K562 (cell line): Measurements from ENCODE around the gene IBTK. TPM values are rescaled to one million over a fixed set of nuclear protein-coding genes. Genes with fewer than 3 reads are reported as not detected.

ENCODE experiments used
- COPS2 ChIP-seq: fragments of 450-650 bp; conservative IDR thresholded peaks from 2 replicates; pipeline ENCODE4 v1.6.1; 2016; ENCODE audit warnings: mild to moderate bottlenecking, moderate library complexity
- FOXJ3 ChIP-seq: sonication (generic); formaldehyde crosslinking; IDR thresholded peaks from 2 replicates; pipeline ENCODE4 v1.4.0; 2020; ENCODE audit warnings: mild to moderate bottlenecking, missing genetic modification reagents
- FOXM1 ChIP-seq, 2 experiments: fragments of 450-650 bp in 1 of 2; sonication (generic) in 1 of 2; formaldehyde crosslinking in 1 of 2; IDR thresholded peaks; 2 replicates each; pipeline versions ENCODE4 v1.6.1 to v1.9.0; 2017 to 2022; ENCODE audit warnings: low read depth in 2 of 2, mild to moderate bottlenecking in 2 of 2, missing genetic modification reagents in 1 of 2, moderate library complexity in 1 of 2
- GTF2F1 ChIP-seq: IDR thresholded peaks from 2 replicates; pipeline ENCODE4 v1.6.1; 2011; ENCODE audit warnings: low read depth, low read length, improper control_type of control experiment
- LARP7 ChIP-seq: fragments of 450-650 bp; IDR thresholded peaks from 2 replicates; pipeline ENCODE4 v1.6.1; 2016
- NCOA2 ChIP-seq, 2 experiments: fragments of 450-650 bp; IDR thresholded peaks; 2 replicates each; pipeline ENCODE4 v1.6.1; 2018; ENCODE audit warnings: mild to moderate bottlenecking in 2 of 2, moderate library complexity in 1 of 2; ENCODE audit not compliant: partially characterized antibody in 2 of 2
- PHB ChIP-seq: fragments of 250-450 bp; sonication (Bioruptor Pico); IDR thresholded peaks from 2 replicates; pipeline ENCODE4 v1.5.0; 2021
- POLR2G ChIP-seq: fragments of 200-400 bp; formaldehyde crosslinking; IDR thresholded peaks from 2 replicates; pipeline ENCODE4 v1.6.1; 2017; ENCODE audit warnings: low read depth, mild to moderate bottlenecking, antibody characterized with exemption, low read length, moderate library complexity
- PYGO2 ChIP-seq: fragments of 450-650 bp; IDR thresholded peaks from 2 replicates; pipeline ENCODE4 v1.6.1; 2016; ENCODE audit warnings: mild to moderate bottlenecking, missing genetic modification characterization, moderate library complexity, missing compliant biosample characterization
- RBM22 ChIP-seq: fragments of 200-400 bp; formaldehyde crosslinking; IDR thresholded peaks from 2 replicates; pipeline ENCODE4 v1.6.1; 2018; ENCODE audit warnings: low read length, low read depth; ENCODE audit not compliant: poor library complexity, severe bottlenecking
- SRSF7 ChIP-seq: fragments of 200-400 bp; formaldehyde crosslinking; optimal IDR thresholded peaks from 2 replicates; pipeline ENCODE3; 2017; ENCODE audit warnings: mild to moderate bottlenecking, low read depth, low read length
- XRCC3 ChIP-seq: fragments of 450-650 bp; IDR thresholded peaks from 2 replicates; pipeline ENCODE4 v1.6.1; 2017; ENCODE audit warnings: mild to moderate bottlenecking, moderate library complexity
- YBX1 ChIP-seq: fragments of 450-650 bp; IDR thresholded peaks from 2 replicates; pipeline ENCODE4 v1.7.1; 2016; ENCODE audit warnings: mild to moderate bottlenecking
- ZFP36 ChIP-seq: fragments of 150-350 bp; IDR thresholded peaks from 2 replicates; pipeline ENCODE4 v1.6.1; 2018; ENCODE audit warnings: low read length, low read depth; ENCODE audit not compliant: partially characterized antibody
- ZNF445 ChIP-seq: fragments of 250-450 bp; sonication (Bioruptor Pico); IDR thresholded peaks from 2 replicates; pipeline ENCODE4 v1.4.0; 2020; ENCODE audit warnings: low read depth, mild to moderate bottlenecking, moderate library complexity
- ZNF561 ChIP-seq: fragments of 450-650 bp; formaldehyde crosslinking; conservative IDR thresholded peaks from 2 replicates; pipeline ENCODE4 v1.4.0; 2020; ENCODE audit warnings: mild to moderate bottlenecking, moderate library complexity
- polyA plus RNA-seq, 8 experiments: library from polyadenylated mRNA; depleted of rRNA in 4 of 8; stranded (reverse) in 5 of 8; unstranded in 3 of 8; fragments of >200 nt; fragmentation: Nextera tagmentation in 2 of 8; fragmentation: Illumina TruSeq in 1 of 8; extraction: Ambion mirVana in 2 of 8; extraction: Trizol in 1 of 8; gene quantifications; 2 replicates each; pipeline versions ENCODE4 v1.2.1 to v1.2.3, GENCODE V29; 2011 to 2014; ENCODE audit warnings: inconsistent platforms in 1 of 8, missing spikeins in 1 of 8
- total RNA-seq, 7 experiments: library from RNA; depleted of rRNA in 6 of 7; stranded (reverse); fragments of >200 nt in 6 of 7; fragmentation: Illumina TruSeq in 2 of 7; extraction: Trizol in 2 of 7; gene quantifications; 2 replicates each; pipeline versions ENCODE4 v1.2.1 to v1.2.3, GENCODE V29; 2011 to 2021; ENCODE audit warnings: low replicate concordance in 1 of 7
- TF ChIP-seq, protein P1 (sequence below): fragments of 450-650 bp; IDR thresholded peaks from 2 replicates; pipeline ENCODE4 v1.6.1; 2017; ENCODE audit warnings: antibody characterized with exemption, mild to moderate bottlenecking
- TF ChIP-seq, protein P2 (sequence below): fragments of 250-450 bp; sonication (Bioruptor Pico); IDR thresholded peaks from 2 replicates; pipeline ENCODE4 v1.6.1; 2021; ENCODE audit warnings: mild to moderate bottlenecking
- TF ChIP-seq, protein P3 (sequence below), 2 experiments: IDR thresholded peaks in 1 of 2; conservative IDR thresholded peaks in 1 of 2; 2 replicates each; pipeline ENCODE4 v1.6.1; 2016; ENCODE audit warnings: low read depth in 2 of 2, mild to moderate bottlenecking in 1 of 2, missing compliant biosample characterization in 1 of 2, missing genetic modification characterization in 1 of 2, moderate library complexity in 1 of 2
- TF ChIP-seq, protein P4 (sequence below): fragments of 250-450 bp; sonication (Bioruptor Pico); IDR thresholded peaks from 2 replicates; pipeline ENCODE4 v1.5.0; 2020; ENCODE audit warnings: mild to moderate bottlenecking, borderline replicate concordance

Gene IBTK
- total and polyA plus RNA-seq, 9 of the 15 experiments (the other 6 are each of a cell fraction or from before 2014, with no cell fraction given), result 13.2 to 36.4 (median 21.8) TPM

DNA sequence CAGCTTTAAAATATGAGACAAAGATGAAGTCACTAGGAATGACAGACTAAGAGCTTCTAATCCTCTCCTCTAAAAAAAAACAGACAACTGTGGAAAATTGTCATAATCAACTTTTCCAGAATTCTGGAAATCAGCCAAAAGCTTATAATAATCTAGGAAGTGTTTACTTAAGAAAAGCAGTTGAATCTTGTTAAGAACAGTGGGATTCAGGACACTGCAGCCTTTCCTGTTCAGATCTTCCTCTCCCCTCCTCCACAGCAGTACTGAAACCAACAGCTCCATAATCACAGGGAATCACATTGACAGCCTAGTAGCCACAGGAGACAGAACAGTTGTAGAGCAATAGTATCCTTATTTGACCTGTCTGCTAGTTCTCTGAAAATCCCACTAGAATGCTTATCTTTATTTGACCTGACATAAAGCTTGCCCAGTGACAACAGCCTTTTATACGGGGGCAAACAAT lies 41.6 kb downstream of the IBTK start (continued):
- TF ChIP-seq, protein P1, sequence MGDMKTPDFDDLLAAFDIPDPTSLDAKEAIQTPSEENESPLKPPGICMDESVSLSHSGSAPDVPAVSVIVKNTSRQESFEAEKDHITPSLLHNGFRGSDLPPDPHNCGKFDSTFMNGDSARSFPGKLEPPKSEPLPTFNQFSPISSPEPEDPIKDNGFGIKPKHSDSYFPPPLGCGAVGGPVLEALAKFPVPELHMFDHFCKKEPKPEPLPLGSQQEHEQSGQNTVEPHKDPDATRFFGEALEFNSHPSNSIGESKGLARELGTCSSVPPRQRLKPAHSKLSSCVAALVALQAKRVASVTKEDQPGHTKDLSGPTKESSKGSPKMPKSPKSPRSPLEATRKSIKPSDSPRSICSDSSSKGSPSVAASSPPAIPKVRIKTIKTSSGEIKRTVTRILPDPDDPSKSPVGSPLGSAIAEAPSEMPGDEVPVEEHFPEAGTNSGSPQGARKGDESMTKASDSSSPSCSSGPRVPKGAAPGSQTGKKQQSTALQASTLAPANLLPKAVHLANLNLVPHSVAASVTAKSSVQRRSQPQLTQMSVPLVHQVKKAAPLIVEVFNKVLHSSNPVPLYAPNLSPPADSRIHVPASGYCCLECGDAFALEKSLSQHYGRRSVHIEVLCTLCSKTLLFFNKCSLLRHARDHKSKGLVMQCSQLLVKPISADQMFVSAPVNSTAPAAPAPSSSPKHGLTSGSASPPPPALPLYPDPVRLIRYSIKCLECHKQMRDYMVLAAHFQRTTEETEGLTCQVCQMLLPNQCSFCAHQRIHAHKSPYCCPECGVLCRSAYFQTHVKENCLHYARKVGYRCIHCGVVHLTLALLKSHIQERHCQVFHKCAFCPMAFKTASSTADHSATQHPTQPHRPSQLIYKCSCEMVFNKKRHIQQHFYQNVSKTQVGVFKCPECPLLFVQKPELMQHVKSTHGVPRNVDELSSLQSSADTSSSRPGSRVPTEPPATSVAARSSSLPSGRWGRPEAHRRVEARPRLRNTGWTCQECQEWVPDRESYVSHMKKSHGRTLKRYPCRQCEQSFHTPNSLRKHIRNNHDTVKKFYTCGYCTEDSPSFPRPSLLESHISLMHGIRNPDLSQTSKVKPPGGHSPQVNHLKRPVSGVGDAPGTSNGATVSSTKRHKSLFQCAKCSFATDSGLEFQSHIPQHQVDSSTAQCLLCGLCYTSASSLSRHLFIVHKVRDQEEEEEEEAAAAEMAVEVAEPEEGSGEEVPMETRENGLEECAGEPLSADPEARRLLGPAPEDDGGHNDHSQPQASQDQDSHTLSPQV, result peak; percentile 22; the same call in 1 of the 2 replicates
- TF ChIP-seq ZFP36 (no peak), COPS2 (no peak), ZNF445 (CRISPR knock-in tag) (no peak), LARP7 (no peak), SRSF7 (no peak), FOXJ3 (CRISPR knock-in tag) (no peak), GTF2F1 (no peak), POLR2G (no peak), ZNF561 (CRISPR knock-in tag) (no peak), NCOA2 (IDR thresholded peaks at IDR 0.05; ENCODE audit: partially characterized antibody in 2 of 2) (peak; percentile 75 to 79), YBX1 (no peak), FOXM1 (IDR thresholded peaks at IDR 0.05; ENCODE audit: low read depth) (peak; percentile 70), FOXM1 (CRISPR knock-in tag; IDR thresholded peaks at IDR 0.05; ENCODE audit: low read depth) (no peak), RBM22 (no peak), XRCC3 (no peak), PHB (no peak), PYGO2 (no peak)
- TF ChIP-seq, protein P2, sequence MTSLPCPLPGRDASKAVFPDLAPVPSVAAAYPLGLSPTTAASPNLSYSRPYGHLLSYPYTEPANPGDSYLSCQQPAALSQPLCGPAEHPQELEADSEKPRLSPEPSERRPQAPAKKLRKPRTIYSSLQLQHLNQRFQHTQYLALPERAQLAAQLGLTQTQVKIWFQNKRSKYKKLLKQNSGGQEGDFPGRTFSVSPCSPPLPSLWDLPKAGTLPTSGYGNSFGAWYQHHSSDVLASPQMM (CRISPR knock-in tag), result no peak
- TF ChIP-seq, protein P3, sequence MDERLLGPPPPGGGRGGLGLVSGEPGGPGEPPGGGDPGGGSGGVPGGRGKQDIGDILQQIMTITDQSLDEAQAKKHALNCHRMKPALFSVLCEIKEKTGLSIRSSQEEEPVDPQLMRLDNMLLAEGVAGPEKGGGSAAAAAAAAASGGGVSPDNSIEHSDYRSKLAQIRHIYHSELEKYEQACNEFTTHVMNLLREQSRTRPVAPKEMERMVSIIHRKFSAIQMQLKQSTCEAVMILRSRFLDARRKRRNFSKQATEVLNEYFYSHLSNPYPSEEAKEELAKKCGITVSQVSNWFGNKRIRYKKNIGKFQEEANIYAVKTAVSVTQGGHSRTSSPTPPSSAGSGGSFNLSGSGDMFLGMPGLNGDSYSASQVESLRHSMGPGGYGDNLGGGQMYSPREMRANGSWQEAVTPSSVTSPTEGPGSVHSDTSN (CRISPR knock-in tag; IDR thresholded peaks at IDR 0.05; ENCODE audit: low read depth), result no peak
- TF ChIP-seq, protein P3 (tag; conservative IDR thresholded peaks at IDR 0.05; ENCODE audit: low read depth), result peak; percentile 68
- TF ChIP-seq, protein P4, sequence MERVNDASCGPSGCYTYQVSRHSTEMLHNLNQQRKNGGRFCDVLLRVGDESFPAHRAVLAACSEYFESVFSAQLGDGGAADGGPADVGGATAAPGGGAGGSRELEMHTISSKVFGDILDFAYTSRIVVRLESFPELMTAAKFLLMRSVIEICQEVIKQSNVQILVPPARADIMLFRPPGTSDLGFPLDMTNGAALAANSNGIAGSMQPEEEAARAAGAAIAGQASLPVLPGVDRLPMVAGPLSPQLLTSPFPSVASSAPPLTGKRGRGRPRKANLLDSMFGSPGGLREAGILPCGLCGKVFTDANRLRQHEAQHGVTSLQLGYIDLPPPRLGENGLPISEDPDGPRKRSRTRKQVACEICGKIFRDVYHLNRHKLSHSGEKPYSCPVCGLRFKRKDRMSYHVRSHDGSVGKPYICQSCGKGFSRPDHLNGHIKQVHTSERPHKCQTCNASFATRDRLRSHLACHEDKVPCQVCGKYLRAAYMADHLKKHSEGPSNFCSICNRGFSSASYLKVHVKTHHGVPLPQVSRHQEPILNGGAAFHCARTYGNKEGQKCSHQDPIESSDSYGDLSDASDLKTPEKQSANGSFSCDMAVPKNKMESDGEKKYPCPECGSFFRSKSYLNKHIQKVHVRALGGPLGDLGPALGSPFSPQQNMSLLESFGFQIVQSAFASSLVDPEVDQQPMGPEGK (CRISPR knock-in tag), result no peak
